Fibroblast of skin of left biceps (primary cell): ENCODE measurements around the gene PITX1.

Source experiments
- DNase-seq, 2 experiments: peaks; one replicate each; pipeline ENCODE4 v3.0.0-alpha.2; 2013; ENCODE audit warnings: low read depth in 2 of 2

Gene PITX1

GRCh38 chr5:135029477-135030122, 4.4 kb downstream of the PITX1 start:
- no peak for DNase-seq

GRCh38 chr5:135028791-135029476, 5.1 kb downstream of the PITX1 start:
- no peak for DNase-seq

GRCh38 chr5:135027697-135028615, 6.1 kb downstream of the PITX1 start:
- DNase-seq, result no peak

DNA sequence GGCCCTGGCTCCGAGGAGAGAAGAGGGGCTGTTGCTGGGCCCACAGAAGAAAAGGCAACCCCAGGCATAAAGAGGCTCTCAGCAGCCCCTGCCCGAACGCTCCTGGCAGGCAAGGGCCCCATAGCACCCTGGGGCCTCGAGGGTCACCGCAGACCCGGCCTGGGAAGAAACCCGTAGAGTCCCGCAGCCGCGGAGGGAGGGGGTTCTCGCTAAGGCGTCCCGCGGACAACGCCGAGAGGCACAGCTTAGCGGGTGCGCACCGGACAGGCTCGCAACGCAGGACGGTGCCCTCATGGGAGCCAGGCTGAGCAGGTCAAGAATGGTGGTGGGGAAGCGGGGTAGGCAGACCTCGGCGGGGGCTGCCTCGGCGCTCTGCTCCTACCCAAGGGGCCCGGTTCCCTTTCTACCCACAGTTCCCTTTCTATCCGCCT, 6.7 kb downstream of the PITX1 start:
- no peak for DNase-seq

DNA sequence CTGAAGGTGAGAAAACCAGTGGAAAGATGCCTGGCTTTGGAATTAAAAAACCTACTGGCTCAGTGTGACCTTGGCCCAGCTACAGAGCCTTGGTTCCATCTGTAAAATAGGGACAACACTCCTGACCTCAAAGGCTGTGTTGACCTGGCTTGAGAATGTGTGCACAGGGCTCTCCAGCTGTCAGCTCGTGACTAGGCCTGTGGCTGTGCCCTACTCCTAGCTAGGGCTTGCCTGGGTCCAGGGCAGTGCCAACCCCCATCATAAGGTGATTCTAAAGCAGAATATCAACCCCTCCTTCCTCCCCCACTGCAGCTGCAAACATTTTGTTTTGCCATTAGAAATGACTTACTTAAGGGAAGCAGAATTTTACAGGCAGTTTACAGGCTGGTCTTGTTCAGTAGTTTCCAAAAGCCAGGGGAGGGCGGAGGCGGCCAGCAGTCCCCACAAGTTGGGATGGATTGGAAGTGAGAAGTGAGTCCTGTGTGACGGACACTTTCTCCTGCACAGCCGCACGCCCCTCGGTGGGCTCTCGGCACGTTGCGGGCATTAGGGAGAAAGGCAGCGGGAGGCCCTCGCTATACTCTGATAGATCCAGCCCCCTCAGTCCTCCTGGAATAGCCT, 7.3 kb downstream of the PITX1 start:
- no peak for DNase-seq

DNA sequence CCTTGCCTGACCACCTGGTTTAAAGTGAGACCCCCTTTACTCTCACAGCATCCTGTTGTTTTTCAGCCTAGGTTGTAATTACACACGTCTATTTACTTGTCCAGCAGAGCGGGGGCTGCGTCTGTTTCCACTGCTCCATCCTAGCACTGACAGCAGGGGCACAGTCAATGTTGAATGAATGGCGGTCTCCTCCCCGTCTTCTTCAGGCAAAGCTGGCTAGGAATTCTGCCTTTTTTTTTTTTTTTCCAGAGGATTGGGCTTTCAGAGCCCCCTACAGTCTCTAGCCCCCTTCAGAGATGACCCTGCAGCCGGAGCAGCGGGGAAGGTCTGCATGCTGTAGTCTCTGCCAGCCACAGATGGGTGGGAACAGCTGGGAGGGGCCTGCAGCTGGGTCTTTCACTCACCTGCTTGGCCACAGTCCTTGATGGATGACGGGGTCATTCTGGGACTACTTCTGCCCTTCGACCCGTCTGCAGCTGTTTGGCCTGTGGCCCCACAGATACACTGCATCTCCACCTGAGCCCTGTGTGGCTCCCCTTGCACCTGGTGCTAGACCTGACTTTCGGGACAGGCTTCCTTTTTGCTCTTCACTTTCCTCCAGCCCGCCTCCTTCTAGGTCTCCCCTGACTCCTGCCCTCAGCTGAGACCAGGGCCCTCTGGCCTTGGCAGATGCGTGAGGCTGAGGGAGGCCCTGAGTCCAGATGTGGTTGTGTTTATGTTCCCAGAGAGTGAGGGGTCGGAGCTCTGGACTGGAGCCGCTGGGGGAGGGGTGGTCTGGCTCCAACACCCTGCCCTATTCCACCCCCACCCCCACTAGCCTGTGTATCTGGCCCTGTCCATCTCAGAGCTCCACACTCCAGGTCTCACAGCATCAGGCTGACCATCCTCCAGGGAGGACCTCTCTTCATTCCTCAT, 8.0 kb downstream of the PITX1 start:
- DNase-seq, result no peak

- no peak for DNase-seq
Observed at GRCh38 chr5:135024956-135025729, 8.9 kb downstream of the PITX1 start.

- DNase-seq, result no peak
Observed at GRCh38 chr5:135020111-135020895, 13.7 kb downstream of the PITX1 start.

- DNase-seq, result no peak
Observed at GRCh38 chr5:135019314-135019713, 14.7 kb downstream of the PITX1 start.

DNA sequence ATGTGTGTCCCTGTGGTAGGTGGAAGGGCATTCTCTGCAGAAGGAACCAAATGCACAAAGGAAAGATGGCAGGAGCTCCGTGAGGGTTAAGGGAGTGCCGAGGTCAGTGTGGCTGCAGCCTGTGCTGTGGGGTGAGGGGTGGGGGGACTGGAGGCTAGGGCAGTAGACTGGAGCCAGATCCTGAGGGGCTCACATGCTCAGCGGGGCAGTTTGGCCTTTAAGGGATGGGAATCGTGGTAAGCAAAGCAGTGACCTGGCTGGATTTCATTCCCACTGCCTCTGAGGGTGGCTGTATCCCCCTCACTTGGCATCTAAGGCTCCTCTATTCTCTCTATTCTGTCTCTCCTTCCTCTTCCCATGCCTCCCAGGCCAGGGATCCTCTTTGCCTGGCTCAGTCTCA, 15.6 kb downstream of the PITX1 start:
- DNase-seq, result no peak

- no peak for DNase-seq
Observed at GRCh38 chr5:135016861-135017290, 17.2 kb downstream of the PITX1 start.

- DNase-seq, result no peak
Observed at GRCh38 chr5:135015942-135016341, 18.1 kb downstream of the PITX1 start.

GRCh38 chr5:135013947-135014570, 20.0 kb downstream of the PITX1 start:
- DNase-seq, result no peak

GRCh38 chr5:135013445-135013844, 20.6 kb downstream of the PITX1 start:
- DNase-seq, result no peak

GRCh38 chr5:135012951-135013391, 21.1 kb downstream of the PITX1 start:
- no peak for DNase-seq

- DNase-seq, result no peak
Observed at GRCh38 chr5:135012033-135012588, 21.9 kb downstream of the PITX1 start.

- no peak for DNase-seq
Observed at GRCh38 chr5:135011355-135012032, 22.5 kb downstream of the PITX1 start.
